Activated CD8-positive, alpha-beta memory T cell treated with anti-CD3 and anti-CD28 coated beads, Interleukin-2, amount 10 ng/mL, durations not matched to agents 7 days and 5 days (primary cell): ENCODE measurements around the gene MRPL9. TPM values are rescaled to one million over a fixed set of nuclear protein-coding genes. Genes with fewer than 3 reads are reported as not detected.
"Not testable (repeated sequence)": the region's sequence is repeated elsewhere in the genome, so short reads cannot be mapped to it uniquely, and the experiment has no call there.

Source experiments
- ATAC-seq: fragments of 150-1000 bp; cut with Tn5 transposase; one replicate; pipeline ENCODE4 v1.10.0; 2021; ENCODE audit warnings: moderate library complexity
- CTCF ChIA-PET: fragments of 350-600 bp; sonication (Branson Sonifier 250); formaldehyde crosslinking; loops from one replicate; lab custom pipeline; 2021; ENCODE audit warnings: antibody characterized with exemption; lab: Charles Lee
- DNase-seq: peaks from one replicate; pipeline ENCODE4 v3.0.0-alpha.2; 2020
- H3K27ac Mint-ChIP-seq: one replicate; pipeline ENCODE4 v1.8.0; 2021; ENCODE audit warnings: mild to moderate bottlenecking, mixed read lengths
- H3K27me3 Mint-ChIP-seq: one replicate; pipeline ENCODE4 v1.8.0; 2021; ENCODE audit warnings: mixed read lengths
- H3K36me3 Mint-ChIP-seq: one replicate; pipeline ENCODE4 v1.8.0; 2021; ENCODE audit warnings: mild to moderate bottlenecking, mixed read lengths
- H3K4me1 Mint-ChIP-seq: one replicate; pipeline ENCODE4 v1.8.0; 2021; ENCODE audit warnings: mixed read lengths
- H3K4me3 Mint-ChIP-seq: one replicate; pipeline ENCODE4 v1.8.0; 2021; ENCODE audit warnings: mild to moderate bottlenecking, moderate library complexity, mixed read lengths
- H3K9me3 Mint-ChIP-seq: one replicate; pipeline ENCODE4 v1.8.0; 2022; ENCODE audit warnings: low read depth, mixed read lengths
- total RNA-seq, 2 experiments: library from RNA; stranded (reverse); gene quantifications; one replicate each; pipeline ENCODE4 v1.2.3, GENCODE V29; 2021

The MRPL9 gene
- total RNA-seq, 2 experiments from 2014 or later = 111 to 127 TPM

DNA sequence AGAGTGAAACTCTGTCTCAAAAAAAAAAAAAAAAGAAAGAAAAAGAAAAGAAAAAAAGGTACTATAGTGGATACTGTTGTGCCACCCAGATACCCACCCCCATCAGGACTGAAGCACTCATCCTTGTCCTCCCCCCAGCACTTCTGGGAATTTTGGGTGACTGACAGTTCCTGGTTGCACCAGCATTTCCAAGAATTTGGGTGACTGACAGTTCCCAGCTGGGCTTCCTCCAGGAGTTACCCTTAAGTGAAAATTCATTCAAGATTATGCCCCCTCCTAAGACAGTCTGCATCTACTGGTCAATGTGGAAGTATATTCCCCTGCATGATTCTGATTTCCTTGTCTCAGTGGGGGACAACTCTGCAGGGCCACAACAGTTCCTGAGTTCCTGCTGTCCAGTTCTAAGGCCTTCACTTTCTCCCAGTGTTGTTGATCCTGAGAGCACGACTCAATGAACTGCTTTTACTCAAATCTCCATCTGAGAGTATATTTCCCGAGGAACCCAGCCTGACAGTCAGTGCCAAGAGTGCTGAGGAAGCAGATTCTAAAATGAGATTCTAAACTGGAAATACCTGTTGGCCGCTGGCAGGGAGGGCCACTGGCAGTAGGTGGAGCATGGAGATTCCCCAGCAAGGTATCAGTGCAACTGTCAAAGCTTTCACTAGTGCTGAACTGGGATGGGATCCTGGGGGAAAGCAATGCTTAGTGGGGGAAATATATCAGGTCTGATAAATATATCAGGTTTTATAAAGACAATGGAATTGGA lies 23.5 kb downstream of the MRPL9 start:
- CTCF ChIA-PET = interaction anchor here (1.9 kb wide), 1 partner anchor 146 kb away, joined by 5 read pairs; no protein-coding TSS in a partner anchor
- Mint-ChIP-seq H3K27ac (no peak overlapping the region), H3K4me3 (no peak overlapping the region), H3K4me1 (peaks cover 7% of the 10 kb centered on the region), H3K9me3 (peaks cover 3% of the 10 kb centered on the region), H3K36me3 (no peaks in the 10 kb centered on the region), H3K27me3 (peaks cover 15% of the 10 kb centered on the region)
- no peak for ATAC-seq
- no peak for DNase-seq

DNA sequence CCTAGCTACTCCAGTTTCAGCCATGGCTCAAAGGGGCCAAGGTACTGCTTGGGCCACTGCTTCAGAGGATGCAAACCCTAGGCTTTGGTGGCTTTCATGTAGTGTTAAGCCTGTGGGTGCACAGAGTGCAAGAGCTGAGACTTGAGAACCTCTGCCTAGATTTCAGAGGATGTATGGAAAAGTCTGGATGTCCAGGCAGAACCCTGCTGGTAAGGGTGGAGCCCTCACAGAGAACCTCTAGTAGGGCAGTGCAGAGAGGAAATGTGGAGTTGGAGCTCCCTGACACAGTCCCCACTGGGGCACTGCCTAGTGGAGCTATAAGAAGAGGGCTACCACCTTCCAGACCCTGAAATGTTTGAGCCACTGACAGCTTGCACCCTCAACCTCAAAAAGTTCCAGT lies 25.8 kb downstream of the MRPL9 start:
- no peak for ATAC-seq
- peaks cover 7% of the 10 kb centered on the region for H3K4me1 Mint-ChIP-seq
- DNase-seq = no peak
- no peak overlapping the region for H3K4me3 Mint-ChIP-seq
- H3K36me3 Mint-ChIP-seq = no peaks in the 10 kb centered on the region
- H3K27ac Mint-ChIP-seq = no peak overlapping the region
- peaks cover 3% of the 10 kb centered on the region for H3K9me3 Mint-ChIP-seq
- CTCF ChIA-PET = interaction anchor here (1.1 kb wide), 1 partner anchor 143 kb away, joined by 3 read pairs; no protein-coding TSS in a partner anchor
- peaks cover 3% of the 10 kb centered on the region for H3K27me3 Mint-ChIP-seq

DNA sequence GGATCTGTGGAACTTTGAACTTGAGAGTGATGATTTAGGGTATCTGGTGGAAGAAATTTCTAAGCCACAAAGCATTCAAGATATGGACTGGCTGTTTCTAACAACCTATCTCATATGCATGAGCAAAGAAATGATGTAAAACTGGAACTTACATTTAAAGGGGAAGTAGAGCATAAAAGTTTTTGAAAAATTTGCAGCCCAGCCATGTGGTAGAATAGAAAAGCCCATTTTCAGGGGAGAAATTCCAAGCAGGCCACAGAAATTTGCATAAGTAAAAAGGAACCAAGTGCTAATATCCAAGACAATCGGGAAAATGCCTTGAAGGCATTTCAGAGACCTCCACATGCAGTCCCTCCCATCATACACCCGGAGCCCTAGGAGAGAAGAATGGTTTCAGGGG lies 26.3 kb downstream of the MRPL9 start:
- CTCF ChIA-PET = interaction anchor here (1.1 kb wide), 1 partner anchor 143 kb away, joined by 3 read pairs; no protein-coding TSS in a partner anchor
- Mint-ChIP-seq H3K9me3 (peaks cover 3% of the 10 kb centered on the region), H3K27me3 (peaks cover 5% of the 10 kb centered on the region), H3K4me3 (no peak overlapping the region), H3K27ac (no peak overlapping the region), H3K4me1 (peaks cover 7% of the 10 kb centered on the region), H3K36me3 (no peaks in the 10 kb centered on the region)
- ATAC-seq (no peak), DNase-seq (no peak)

DNA sequence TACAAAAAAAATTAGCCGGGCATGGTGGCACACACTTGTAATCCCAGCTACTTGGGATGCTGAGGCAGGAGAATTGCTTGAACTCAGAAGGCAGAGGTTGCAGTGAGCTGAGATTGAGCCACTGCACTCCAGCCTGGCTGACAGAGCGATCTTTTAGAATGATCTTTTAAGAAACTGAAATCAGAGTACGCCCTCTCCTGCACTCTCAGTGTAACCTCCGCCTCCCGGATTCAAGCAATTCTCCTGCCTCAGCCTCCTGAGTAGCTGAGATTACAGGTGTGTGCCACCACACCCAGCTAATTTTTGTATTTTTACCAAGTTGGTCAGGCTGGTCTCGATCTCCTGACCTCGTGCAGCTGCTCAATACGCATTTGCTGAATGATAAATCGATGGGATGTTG lies 29.3 kb downstream of the MRPL9 start:
- peaks cover 20% of the 10 kb centered on the region for H3K27me3 Mint-ChIP-seq
- CTCF ChIA-PET = interaction anchor here (0.9 to 2.1 kb wide), 14 partner anchors 12 to 297 kb away, joined by 3 to 7 read pairs (median 4); partner anchors contain the start of gene TUFT1
- H3K4me1 Mint-ChIP-seq, ATAC-seq, H3K9me3 Mint-ChIP-seq, DNase-seq, H3K36me3 Mint-ChIP-seq, H3K27ac Mint-ChIP-seq, H3K4me3 Mint-ChIP-seq: not testable (repeated sequence)

DNA sequence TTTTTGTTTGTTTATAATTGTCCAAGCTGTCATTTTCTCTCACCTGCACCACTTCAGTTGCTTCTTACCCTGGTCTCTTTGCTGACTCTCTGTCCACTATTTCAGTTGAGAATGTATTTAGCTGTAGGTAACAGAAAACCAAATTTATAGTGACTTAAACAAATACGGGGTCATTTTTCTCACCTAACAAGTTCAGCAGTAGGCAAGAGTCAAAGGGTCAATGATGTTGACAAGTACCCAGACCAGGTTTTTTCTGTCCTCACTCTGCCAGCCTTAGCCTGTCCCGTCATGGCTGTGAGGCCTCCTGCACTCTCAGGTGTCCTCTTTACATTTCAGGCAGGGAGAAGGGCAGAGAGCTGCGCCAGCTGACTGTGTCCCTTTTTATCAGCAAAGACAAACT lies 30.2 kb downstream of the MRPL9 start:
- Mint-ChIP-seq H3K27me3 (peaks cover 25% of the 10 kb centered on the region), H3K9me3 (peaks cover 3% of the 10 kb centered on the region), H3K27ac (no peak overlapping the region), H3K4me1 (no peaks in the 10 kb centered on the region), H3K36me3 (no peaks in the 10 kb centered on the region), H3K4me3 (no peak overlapping the region)
- no peak for ATAC-seq
- DNase-seq = no peak
- CTCF ChIA-PET = interaction anchor here (0.6 to 1.2 kb wide), 2 partner anchors 104 to 259 kb away, joined by 3 to 4 read pairs; no protein-coding TSS in a partner anchor

DNA sequence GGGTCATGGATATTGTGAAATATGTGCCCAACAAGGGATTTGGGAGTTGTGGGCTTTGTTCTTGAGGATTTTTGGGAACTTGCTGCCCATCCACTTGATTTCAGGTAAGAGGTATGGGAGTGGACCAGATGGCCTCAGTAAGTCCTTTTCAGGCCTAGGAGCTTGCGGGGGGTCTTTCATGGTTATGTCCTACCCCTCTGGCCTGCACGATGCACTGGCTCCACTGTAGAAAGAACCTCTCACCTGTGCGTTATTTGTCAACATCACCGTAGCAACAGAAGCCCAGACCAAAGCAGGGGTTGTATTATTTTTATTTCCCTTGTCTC lies 33.4 kb downstream of the MRPL9 start:
- Mint-ChIP-seq H3K36me3 (no peaks in the 10 kb centered on the region), H3K27ac (no peak overlapping the region), H3K27me3 (peaks cover 43% of the 10 kb centered on the region), H3K9me3 (no peaks in the 10 kb centered on the region), H3K4me1 (no peaks in the 10 kb centered on the region), H3K4me3 (no peak overlapping the region)
- ATAC-seq = no peak
- CTCF ChIA-PET = interaction anchor here (1.2 kb wide), 2 partner anchors 9 to 136 kb away, joined by 3 read pairs; no protein-coding TSS in a partner anchor
- peak; percentile 7 for DNase-seq

DNA sequence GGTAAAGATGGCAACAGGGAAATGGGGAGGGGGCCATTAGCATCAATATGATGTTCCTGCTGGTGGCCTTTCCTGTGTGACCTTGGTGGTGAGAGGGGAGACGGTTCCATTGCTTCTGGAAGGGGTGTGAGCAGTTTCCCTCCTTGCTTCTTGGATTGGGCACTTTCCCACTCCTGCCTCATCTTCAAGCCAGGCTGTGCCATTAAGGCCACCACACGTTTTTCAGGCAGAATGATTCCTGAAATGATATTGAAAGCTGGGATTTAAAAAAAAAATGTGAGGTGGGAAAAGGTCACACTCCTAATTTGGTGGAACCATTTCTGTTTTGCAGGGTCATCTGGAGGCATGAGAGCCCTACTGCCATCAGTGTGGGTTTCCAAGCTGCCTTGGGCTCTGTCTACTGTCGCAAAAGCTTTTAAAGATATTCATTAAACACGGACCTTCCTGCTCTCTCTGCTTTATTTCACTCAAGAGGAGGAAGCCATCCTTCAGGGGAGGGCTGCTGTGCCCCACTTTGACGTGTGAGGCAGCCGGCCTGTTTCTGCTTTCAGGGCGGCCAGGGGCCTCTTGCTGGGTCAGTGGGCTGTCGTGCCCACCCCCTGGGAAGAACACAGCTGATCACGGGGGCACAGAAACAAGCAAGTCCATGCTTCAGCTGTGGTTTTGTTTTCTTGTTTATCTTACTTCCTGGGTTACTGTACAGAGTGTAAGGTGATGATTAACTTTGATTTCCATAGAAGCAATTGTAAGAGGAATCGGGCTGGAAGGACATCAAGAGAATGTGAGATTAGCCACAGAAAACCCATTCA lies 33.9 kb downstream of the MRPL9 start:
- DNase-seq = no peak
- Mint-ChIP-seq H3K27me3 (peaks cover 46% of the 10 kb centered on the region), H3K9me3 (no peaks in the 10 kb centered on the region), H3K4me1 (no peaks in the 10 kb centered on the region), H3K27ac (no peak overlapping the region), H3K4me3 (no peak overlapping the region), H3K36me3 (no peaks in the 10 kb centered on the region)
- no peak for ATAC-seq
- CTCF ChIA-PET = interaction anchor here (1.1 to 1.5 kb wide), 4 partner anchors 9 to 285 kb away, joined by 3 to 4 read pairs (median 3); no protein-coding TSS in a partner anchor

DNA sequence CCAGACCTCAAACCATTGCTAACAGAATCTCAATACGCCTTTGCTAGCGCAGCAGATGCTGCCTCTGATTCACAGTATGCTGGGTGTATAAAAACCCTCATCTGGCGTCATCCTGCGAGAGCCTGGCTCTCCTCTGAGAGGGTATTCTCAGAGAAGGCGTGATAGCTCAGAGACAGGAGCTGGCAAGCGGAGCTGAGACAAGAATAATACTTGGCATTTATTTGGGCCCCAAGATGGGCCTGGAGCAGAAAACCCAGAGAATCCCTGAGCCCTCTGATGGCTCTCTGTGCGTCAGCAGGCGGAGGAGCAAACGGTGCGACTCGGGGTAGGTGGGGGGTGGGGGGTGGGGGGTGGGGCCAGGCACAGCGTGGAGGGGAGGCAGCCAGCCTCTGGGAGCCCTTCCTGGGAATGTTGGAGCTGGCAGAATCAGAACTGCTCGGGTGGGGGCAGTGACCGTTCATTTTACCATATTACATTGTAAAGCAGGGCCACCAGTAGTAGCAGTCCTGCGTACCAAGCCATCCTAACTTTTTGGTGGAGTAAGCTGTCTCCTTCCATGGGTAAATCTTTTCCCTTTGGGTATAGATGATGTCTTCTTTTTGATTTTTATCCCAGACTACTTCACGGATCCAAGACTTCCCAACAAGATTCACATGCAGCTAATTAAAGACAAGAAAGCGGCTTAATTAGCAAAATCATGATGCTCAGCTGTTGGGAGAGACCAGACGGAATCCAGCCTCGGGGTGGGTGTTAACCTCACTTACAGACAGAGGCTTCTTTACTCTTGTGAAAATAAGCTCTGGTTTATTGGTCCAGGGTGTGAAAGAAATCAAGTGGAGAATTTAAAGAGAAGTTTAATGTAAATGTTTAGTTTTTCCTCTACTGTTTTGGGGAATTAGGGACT lies 34.9 kb downstream of the MRPL9 start:
- Mint-ChIP-seq H3K27me3 (peaks cover 55% of the 10 kb centered on the region), H3K4me3 (no peak overlapping the region), H3K9me3 (no peaks in the 10 kb centered on the region), H3K36me3 (no peaks in the 10 kb centered on the region), H3K27ac (no peak overlapping the region), H3K4me1 (no peaks in the 10 kb centered on the region)
- ATAC-seq (no peak), DNase-seq (no peak)
- CTCF ChIA-PET = interaction anchor here (0.6 to 1.5 kb wide), 6 partner anchors 8 to 284 kb away, joined by 3 to 4 read pairs (median 3); no protein-coding TSS in a partner anchor

DNA sequence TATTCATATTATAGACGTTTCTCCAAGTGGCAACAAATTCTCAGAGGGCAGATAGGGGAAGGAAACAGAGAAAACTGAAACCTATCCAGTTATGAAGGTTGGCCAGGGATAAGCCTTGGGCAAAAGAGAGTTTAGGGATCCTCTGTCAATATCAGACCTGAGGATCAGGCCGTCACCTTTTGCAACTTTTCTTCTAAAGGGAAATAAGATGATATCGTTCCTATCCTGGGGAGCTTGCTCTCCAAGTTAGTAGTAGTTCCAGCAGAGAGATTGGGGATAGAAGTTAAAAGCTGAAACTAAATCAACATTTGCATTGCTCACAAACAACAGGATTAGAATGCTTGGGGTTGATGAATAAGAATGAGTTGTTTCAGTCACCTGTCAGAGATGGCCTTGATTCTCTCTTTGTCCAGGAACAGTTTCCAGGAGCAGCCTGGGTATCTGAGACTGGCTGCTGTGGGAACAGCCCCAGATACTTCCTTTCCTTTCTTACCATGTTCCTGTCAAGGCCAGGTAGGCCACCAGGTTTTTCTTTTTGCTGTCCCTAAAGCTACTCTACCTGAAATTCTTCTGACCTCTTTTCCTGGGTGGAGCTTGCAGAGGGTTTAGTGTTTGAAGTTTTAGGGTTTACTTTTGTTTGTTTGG lies 39.4 kb downstream of the MRPL9 start:
- DNase-seq (no peak), ATAC-seq (no peak)
- Mint-ChIP-seq H3K36me3 (no peaks in the 10 kb centered on the region), H3K27ac (no peak overlapping the region), H3K4me1 (peaks cover 19% of the 10 kb centered on the region), H3K9me3 (no peaks in the 10 kb centered on the region), H3K4me3 (no peak overlapping the region), H3K27me3 (peaks cover 72% of the 10 kb centered on the region)
- CTCF ChIA-PET = no interaction called here

DNA sequence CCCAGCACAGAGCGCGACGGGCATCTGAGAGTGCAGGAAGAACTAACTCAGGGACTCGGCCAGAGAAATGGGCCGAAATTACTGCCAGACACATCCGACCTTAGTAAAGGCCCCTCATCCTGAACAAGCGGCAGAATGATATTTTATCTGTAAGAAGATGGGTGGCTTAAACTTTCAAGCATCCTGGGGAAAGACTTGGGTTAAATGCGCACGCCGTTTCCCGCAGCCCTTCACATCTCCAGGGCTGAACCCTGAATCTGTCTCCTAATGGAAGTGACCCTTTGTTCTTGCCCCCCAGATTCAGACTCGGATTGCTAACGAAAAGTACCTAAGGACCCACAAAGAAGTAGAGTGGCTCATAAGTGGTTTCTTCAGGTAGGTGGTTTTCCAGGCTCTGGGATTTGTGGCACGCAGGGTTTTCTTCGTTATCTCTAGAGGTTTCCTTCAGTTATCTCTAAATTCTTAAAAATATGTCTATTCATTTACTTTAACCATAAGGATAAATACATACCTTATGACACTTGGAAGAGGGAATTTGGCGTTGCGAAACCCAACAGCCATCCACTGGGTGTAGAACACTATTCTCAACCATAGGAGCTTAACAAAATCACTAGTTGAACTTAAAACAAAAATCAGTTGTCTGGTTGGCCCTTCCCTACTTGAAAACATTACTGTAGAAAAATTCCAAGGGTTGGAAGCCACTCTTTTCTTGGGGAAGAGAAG lies 41.3 kb downstream of the MRPL9 start:
- peak overlapping the region; percentile 53 for H3K4me3 Mint-ChIP-seq
- DNase-seq = no peak
- no peak overlapping the region for H3K27ac Mint-ChIP-seq
- CTCF ChIA-PET = interaction anchor here (0.9 kb wide), 1 partner anchor 13 kb away, joined by 5 read pairs; no protein-coding TSS in a partner anchor
- peaks cover 77% of the 10 kb centered on the region for H3K27me3 Mint-ChIP-seq
- no peaks in the 10 kb centered on the region for H3K9me3 Mint-ChIP-seq
- peaks cover 21% of the 10 kb centered on the region for H3K4me1 Mint-ChIP-seq
- no peak for ATAC-seq
- no peaks in the 10 kb centered on the region for H3K36me3 Mint-ChIP-seq

DNA sequence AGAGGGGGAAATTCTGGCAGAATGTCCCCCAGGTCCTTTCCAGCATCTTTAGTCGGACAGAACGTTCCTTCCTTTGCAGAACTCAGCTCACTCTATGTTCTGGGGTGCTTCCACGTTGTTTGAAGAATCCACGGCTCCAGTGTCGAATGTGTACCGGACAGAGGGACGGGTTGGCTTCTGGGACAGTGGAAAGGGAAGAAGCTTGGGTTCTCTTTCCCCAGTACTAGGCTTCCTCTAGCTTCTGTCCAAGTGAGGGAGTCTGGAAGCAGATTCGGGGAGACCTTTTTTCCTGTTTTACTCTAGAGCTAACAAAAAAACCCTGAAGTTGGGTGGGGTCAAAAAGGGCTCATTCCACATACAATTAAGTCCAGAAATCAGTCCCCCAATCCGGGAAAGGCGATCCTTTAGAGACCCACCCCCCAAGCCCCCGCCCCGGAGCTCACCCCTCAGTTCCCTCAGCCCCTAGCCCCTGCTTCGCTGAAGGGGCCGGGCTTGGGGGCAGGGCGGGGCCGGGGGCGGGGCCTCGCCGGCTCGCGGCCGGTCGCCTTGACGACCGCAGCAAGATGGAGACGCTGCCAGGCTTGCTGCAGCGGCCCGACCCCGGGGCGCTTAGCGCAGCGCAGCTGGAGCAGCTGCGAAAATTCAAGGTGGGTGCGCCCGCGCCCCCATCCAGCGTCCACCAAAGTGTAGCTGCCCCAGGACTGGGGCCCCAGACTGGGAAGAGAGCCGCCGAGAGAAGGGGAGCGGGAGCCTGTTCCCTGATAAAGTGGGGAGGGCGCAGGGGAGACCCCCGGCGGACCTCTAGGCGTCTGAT lies 42.1 kb downstream of the MRPL9 start, which contains the start of gene RIIAD1:
RIIAD1 (plus strand) TSS at position 549 of the 814 bp plus-strand sequence; CDS start at position 564, 15 bp downstream.
- H3K27ac Mint-ChIP-seq = no peak within 1 kb of the TSS
- DNase-seq (peak; percentile 60), ATAC-seq (peak; percentile 94)
- peak within 1 kb of the TSS; percentile 55 for H3K4me3 Mint-ChIP-seq
- CTCF ChIA-PET = interaction anchor here (0.6 to 1.7 kb wide), 8 partner anchors 8 to 280 kb away, joined by 3 to 4 read pairs (median 3); no protein-coding TSS in a partner anchor
- H3K36me3 Mint-ChIP-seq = no peaks in the 10 kb centered on the region
- peaks cover 81% of the 10 kb centered on the region for H3K27me3 Mint-ChIP-seq
- H3K9me3 Mint-ChIP-seq = no peaks in the 10 kb centered on the region
- peaks cover 24% of the 10 kb centered on the region for H3K4me1 Mint-ChIP-seq
